GM18861 (cell line): ENCODE data around the gene ZNF343.
"Not testable (repeated sequence)": the region's sequence is repeated elsewhere in the genome, so short reads cannot be mapped to it uniquely, and the experiment has no call there.

ENCODE experiments used
- ATAC-seq: cut with Tn5 transposase; IDR thresholded peaks from one replicate; pipeline ENCODE4 v1.9.1; 2021; ENCODE audit not compliant: unreplicated experiment

ZNF343 gene

GRCh38 chr20:2508631-2509467, at the start of gene ZNF343:
Gene ZNF343 (minus strand): TSS chr20:2508915. CDS start chr20:2493895, 15,020 bp downstream.
- peak; percentile 89 for ATAC-seq

GRCh38 chr20:2557873-2558580, 49.3 kb upstream of the ZNF343 start:
- ATAC-seq: no peak

GRCh38 chr20:2545594-2545993, 36.9 kb upstream of the ZNF343 start:
- ATAC-seq: no peak

- no peak for ATAC-seq
Measured at GRCh38 chr20:2544211-2544610, 35.5 kb upstream of the ZNF343 start.

- no peak for ATAC-seq
Measured at GRCh38 chr20:2542361-2542760, 33.6 kb upstream of the ZNF343 start.

GRCh38 chr20:2541940-2542339, 33.2 kb upstream of the ZNF343 start:
- ATAC-seq: no peak

- ATAC-seq: no peak
Measured at GRCh38 chr20:2538931-2539720, 30.4 kb upstream of the ZNF343 start.

GRCh38 chr20:2538356-2538755, 29.6 kb upstream of the ZNF343 start:
- ATAC-seq: no peak

- no peak for ATAC-seq
Measured at GRCh38 chr20:2537101-2537500, 28.4 kb upstream of the ZNF343 start.

GRCh38 chr20:2536560-2536986, 27.9 kb upstream of the ZNF343 start, which contains the start of gene TMC2:
Gene TMC2 (plus strand): TSS chr20:2536573. CDS start chr20:2536622, 49 bp downstream.
- ATAC-seq: no peak

GRCh38 chr20:2535711-2536559, 27.2 kb upstream of the ZNF343 start:
- ATAC-seq: no peak

GRCh38 chr20:2533118-2533517, 24.4 kb upstream of the ZNF343 start:
- no peak for ATAC-seq

- no peak for ATAC-seq
Measured at GRCh38 chr20:2528671-2529271, 20.1 kb upstream of the ZNF343 start.

GRCh38 chr20:2527762-2528161, 19.0 kb upstream of the ZNF343 start:
- no peak for ATAC-seq

GRCh38 chr20:2526218-2526583, 17.5 kb upstream of the ZNF343 start:
- ATAC-seq: not testable (repeated sequence)

GRCh38 chr20:2524709-2525506, 16.2 kb upstream of the ZNF343 start:
- no peak for ATAC-seq

GRCh38 chr20:2523919-2524708, 15.4 kb upstream of the ZNF343 start:
- no peak for ATAC-seq

GRCh38 chr20:2522826-2523429, 14.2 kb upstream of the ZNF343 start:
- ATAC-seq: not testable (repeated sequence)
